HepG2 (cell line): ENCODE data around the gene HLA-DMB. TPM values are rescaled to one million over a fixed set of nuclear protein-coding genes. Genes with fewer than 3 reads are reported as not detected.

Experiments
- ATF1 ChIP-seq: IDR thresholded peaks from 2 replicates; pipeline ENCODE4 v1.6.1; 2016; ENCODE audit warnings: mild to moderate bottlenecking, control low read depth
- CREM ChIP-seq, 2 experiments: sonication (generic) in 1 of 2; formaldehyde crosslinking in 1 of 2; IDR thresholded peaks; 2 replicates each; pipeline versions ENCODE4 v1.4.0 to v1.6.1; 2016 to 2020; ENCODE audit warnings: antibody characterized with exemption in 1 of 2, mild to moderate bottlenecking in 1 of 2, missing genetic modification reagents in 1 of 2
- GPN1 ChIP-seq: sonication (generic); formaldehyde crosslinking; IDR thresholded peaks from 2 replicates; pipeline ENCODE4 v1.5.1; 2020; ENCODE audit warnings: missing genetic modification reagents, borderline replicate concordance
- HDAC1 ChIP-seq: sonication (generic); formaldehyde crosslinking; IDR thresholded peaks from 2 replicates; pipeline ENCODE4 v1.5.1; 2020; ENCODE audit warnings: mild to moderate bottlenecking, missing genetic modification reagents
- HMGXB4 ChIP-seq, 2 experiments: sonication (generic) in 1 of 2; formaldehyde crosslinking in 1 of 2; IDR thresholded peaks; 2 replicates each; pipeline versions ENCODE4 v1.4.0 to v1.6.1; 2018 to 2020; ENCODE audit warnings: missing genetic modification reagents in 2 of 2, borderline replicate concordance in 1 of 2, low read depth in 1 of 2, mild to moderate bottlenecking in 1 of 2, missing biosample characterization in 1 of 2
- HNF1B ChIP-seq: sonication (generic); formaldehyde crosslinking; IDR thresholded peaks from 2 replicates; pipeline ENCODE4 v1.5.1; 2020; ENCODE audit warnings: mild to moderate bottlenecking, moderate library complexity, missing genetic modification reagents
- LCORL ChIP-seq, 2 experiments: fragments of 450-650 bp in 1 of 2; sonication (generic) in 1 of 2; formaldehyde crosslinking in 1 of 2; IDR thresholded peaks; 2 replicates each; pipeline versions ENCODE4 v1.5.0 to v1.6.1; 2017 to 2020; ENCODE audit warnings: antibody characterized with exemption in 1 of 2, missing genetic modification reagents in 1 of 2
- MAFF ChIP-seq: IDR thresholded peaks from 2 replicates; pipeline ENCODE4 v1.6.1; 2011; ENCODE audit warnings: low read depth, low read length, improper control_type of control experiment
- NFYC ChIP-seq: IDR thresholded peaks from 2 replicates; pipeline ENCODE4 v1.6.1; 2016; ENCODE audit warnings: missing genetic modification reagents, missing compliant biosample characterization
- RAD21 ChIP-seq: fragments of 450-650 bp; formaldehyde crosslinking; IDR thresholded peaks from 2 replicates; pipeline ENCODE4 v1.5.0; 2020; ENCODE audit warnings: mild to moderate bottlenecking
- REXO4 ChIP-seq: sonication (generic); formaldehyde crosslinking; IDR thresholded peaks from 2 replicates; pipeline ENCODE4 v1.8.0; 2022; ENCODE audit warnings: missing genetic modification reagents, mild to moderate bottlenecking, borderline replicate concordance
- RFXANK ChIP-seq: IDR thresholded peaks from 2 replicates; pipeline ENCODE4 v1.6.1; 2016
- RFXAP ChIP-seq: sonication (generic); formaldehyde crosslinking; IDR thresholded peaks from 2 replicates; pipeline ENCODE4 v1.4.0; 2020; ENCODE audit warnings: missing genetic modification reagents, borderline replicate concordance
- SMC3 ChIP-seq: IDR thresholded peaks from 2 replicates; pipeline ENCODE4 v1.6.1; 2011; ENCODE audit warnings: low read length, improper control_type of control experiment
- SNAPC2 ChIP-seq: sonication (generic); formaldehyde crosslinking; IDR thresholded peaks from 2 replicates; pipeline ENCODE4 v1.8.1; 2022; ENCODE audit warnings: mild to moderate bottlenecking, missing genetic modification reagents
- SP2 ChIP-seq: sonication (generic); formaldehyde crosslinking; IDR thresholded peaks from 2 replicates; pipeline ENCODE4 v1.5.1; 2020; ENCODE audit warnings: mild to moderate bottlenecking, missing genetic modification reagents
- TEAD3 ChIP-seq: optimal IDR thresholded peaks from 2 replicates; pipeline ENCODE3; 2016; ENCODE audit warnings: borderline replicate concordance
- TFAP4 ChIP-seq: sonication (generic); IDR thresholded peaks from 2 replicates; pipeline ENCODE4 v1.6.1; 2016; ENCODE audit warnings: low read depth, borderline replicate concordance
- ZFP91 ChIP-seq: sonication (generic); formaldehyde crosslinking; IDR thresholded peaks from 2 replicates; pipeline ENCODE4 v1.9.0; 2022; ENCODE audit warnings: missing genetic modification reagents, mild to moderate bottlenecking, borderline replicate concordance
- ZNF160 ChIP-seq: sonication (generic); formaldehyde crosslinking; IDR thresholded peaks from 2 replicates; pipeline ENCODE4 v1.8.0; 2022; ENCODE audit warnings: mild to moderate bottlenecking, inconsistent platforms, missing genetic modification reagents
- ZNF850 ChIP-seq: sonication (generic); formaldehyde crosslinking; conservative IDR thresholded peaks from 2 replicates; pipeline ENCODE4 v1.9.0; 2021; ENCODE audit warnings: mild to moderate bottlenecking, missing genetic modification reagents
- polyA plus RNA-seq, 8 experiments: library from polyadenylated mRNA; depleted of rRNA in 3 of 8; stranded (reverse) in 7 of 8; unstranded in 1 of 8; fragments of >200 nt; fragmentation: Illumina TruSeq in 4 of 8; extraction: Trizol in 4 of 8; gene quantifications; 2 replicates each; pipeline versions ENCODE4 v1.2.1 to v1.2.3, GENCODE V29; 2011 to 2016; ENCODE audit warnings: low read depth in 4 of 8, missing spikeins in 1 of 8, mixed read lengths in 1 of 8; ENCODE audit not compliant: insufficient read depth in 1 of 8
- total RNA-seq, 5 experiments: library from RNA; depleted of rRNA; stranded (reverse); fragments of >200 nt; fragmentation: Illumina TruSeq; extraction: Trizol; gene quantifications; 2 replicates each; pipeline ENCODE4 v1.2.3, GENCODE V29; 2016; ENCODE audit warnings: low read depth in 1 of 5

HLA-DMB gene
- total and polyA plus RNA-seq, 2 of the 13 experiments (the other 11 are each of a cell fraction or from before 2014, with no cell fraction given) = not detected

- TF ChIP-seq ZFP91 = no peak
- peak; percentile 64 for TF ChIP-seq SMC3
- no peak for TF ChIP-seq MAFF
- peak; percentile 82 for TF ChIP-seq CREM (IDR thresholded peaks at IDR 0.05)
- TF ChIP-seq CREM (CRISPR knock-in tag; IDR thresholded peaks at IDR 0.05) = no peak
- TF ChIP-seq HNF1B (CRISPR knock-in tag) = peak; percentile 62; the same call in 1 of the 2 replicates
- peak; percentile 91 for TF ChIP-seq ATF1 (CRISPR knock-in tag)
- peak; percentile 74 for TF ChIP-seq TEAD3 (CRISPR knock-in tag)
- TF ChIP-seq ZNF850 = no peak
- no peak for TF ChIP-seq REXO4 (CRISPR knock-in tag)
- TF ChIP-seq ZNF160 = 0 out of 2 replicates have a peak, but pooled peaks have one; percentile 9
- TF ChIP-seq RFXAP (CRISPR knock-in tag) = peak; percentile 100
- 0 out of 2 replicates have a peak, but pooled peaks have one; percentile 36 for TF ChIP-seq SP2 (CRISPR knock-in tag)
- peak; percentile 43; the same call in 1 of the 2 replicates for TF ChIP-seq HDAC1 (CRISPR knock-in tag)
- 0 out of 2 replicates have a peak, but pooled peaks have one; percentile 39 for TF ChIP-seq SNAPC2 (CRISPR knock-in tag)
- TF ChIP-seq LCORL (IDR thresholded peaks at IDR 0.05) = no peak
- TF ChIP-seq LCORL (CRISPR knock-in tag; IDR thresholded peaks at IDR 0.05) = no peak
- TF ChIP-seq RFXANK (CRISPR knock-in tag) = peak; percentile 99
- peak in 1 of 2 experiments; percentile 55; a peak in 2 of 4 replicates for TF ChIP-seq HMGXB4 (CRISPR knock-in tag; IDR thresholded peaks at IDR 0.05; ENCODE audit: borderline replicate concordance in 1 of 2, low read depth in 1 of 2)
- no peak for TF ChIP-seq GPN1 (CRISPR knock-in tag)
- TF ChIP-seq RAD21 (CRISPR knock-in tag) = peak; percentile 62
- TF ChIP-seq NFYC (CRISPR knock-in tag) = peak; percentile 81
- peak; percentile 92 for TF ChIP-seq TFAP4
Observed at GRCh38 chr6:32952817-32953739, 12.2 kb upstream of the HLA-DMB start, which contains the start of gene HLA-DMA (continued).
